Measurements from ENCODE around the gene GPR31.

- TF ChIP-seq CTCF (IDR thresholded peaks at IDR 0.05; ENCODE audit: insufficient read depth, low read length, poor library complexity, severe bottlenecking) (no peak), EZH2phosphoT487 (conservative IDR thresholded peaks at IDR 0.05; ENCODE audit: low read length) (no peak)
These were observed 23.1 kb downstream of the GPR31 start for GRCh38 chr6:167134448-167135328.

All from SU-DHL-6 (cell line).